Stimulated activated CD4-positive, alpha-beta T cell treated with anti-CD3 and anti-CD28 coated beads, Interleukin-15, amount 100 ng/mL, for 24 hours (primary cell): ENCODE data around the gene FRYL.

ENCODE experiments used
- DNase-seq: peaks from one replicate; pipeline ENCODE4 v3.0.0-alpha.2; 2020

The FRYL gene

DNA sequence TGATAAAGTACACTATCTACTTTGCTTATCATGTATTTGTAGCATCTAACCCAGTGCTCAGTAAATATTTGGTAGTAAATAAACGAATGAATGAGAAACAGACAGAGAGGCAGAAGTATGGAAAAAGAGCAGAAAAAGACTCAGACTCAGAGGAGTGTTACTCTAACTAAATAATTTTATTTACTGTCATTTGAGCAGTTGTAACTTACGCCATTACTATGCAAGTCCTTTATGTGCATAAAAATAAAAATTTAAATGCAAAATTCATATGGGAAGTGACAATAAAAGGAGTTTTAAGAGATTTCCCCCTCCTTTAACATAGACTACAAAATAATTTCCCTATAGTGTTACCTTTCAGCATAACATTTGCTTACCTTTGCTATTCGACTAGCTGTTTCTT lies 240.5 kb downstream of the FRYL start:
- DNase-seq = no peak

DNA sequence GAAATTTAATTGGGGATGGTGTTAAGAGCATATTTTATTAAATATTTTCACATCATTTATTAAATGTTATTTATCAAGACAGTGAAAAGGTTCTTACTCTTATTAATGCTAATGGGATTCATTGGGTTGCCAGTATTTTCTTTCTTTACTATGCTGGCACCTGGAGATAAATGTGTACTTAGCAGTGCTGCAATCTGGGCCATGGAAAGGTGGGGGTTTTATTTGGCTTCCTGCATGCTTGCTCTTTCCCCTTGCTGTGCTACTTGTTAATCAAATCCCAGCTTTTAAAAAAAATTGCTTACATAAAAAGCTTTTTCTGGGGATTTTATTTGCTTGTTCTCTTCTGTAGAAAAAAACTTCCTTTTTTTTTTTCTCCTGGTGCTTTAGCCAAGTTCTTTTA lies 241.7 kb downstream of the FRYL start:
- DNase-seq = no peak

DNA sequence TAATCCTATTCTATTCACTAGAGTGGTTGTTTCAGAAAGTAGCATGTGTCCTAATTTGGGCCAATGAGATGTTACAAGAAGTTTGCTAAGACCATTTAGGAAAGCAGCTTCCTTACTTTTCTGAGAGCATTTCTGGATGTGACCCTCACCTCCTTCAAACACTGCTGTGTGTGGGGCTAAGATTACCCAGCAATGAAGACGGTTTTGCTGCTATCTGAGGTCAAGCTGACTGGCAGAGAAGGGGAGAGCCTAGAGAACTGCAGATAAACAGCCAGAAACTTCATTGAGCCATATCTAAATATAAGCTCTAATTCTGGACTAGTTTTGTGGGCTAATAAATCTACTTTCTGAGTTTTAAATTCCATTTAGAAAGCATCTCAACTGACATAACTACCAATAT lies 253.7 kb downstream of the FRYL start:
- DNase-seq = no peak

DNA sequence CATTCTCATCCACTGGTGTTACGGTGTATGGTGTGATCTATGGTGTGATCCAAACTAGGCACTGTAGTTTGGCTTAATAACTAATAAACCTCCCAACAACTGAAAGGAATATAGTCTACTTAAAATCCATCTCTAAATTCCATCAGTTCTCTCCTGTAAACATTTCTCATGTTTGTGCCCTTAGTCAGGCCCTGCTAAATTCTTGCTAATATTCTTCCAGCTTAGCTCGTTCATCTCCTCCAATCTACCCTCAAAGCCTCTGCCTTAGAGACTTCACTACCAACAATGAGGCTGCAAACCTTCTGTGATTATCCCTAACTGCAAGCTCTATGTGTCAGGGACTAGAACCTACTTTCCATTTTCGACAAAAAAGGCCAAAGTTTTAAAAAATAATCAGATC lies 261.9 kb downstream of the FRYL start:
- no peak for DNase-seq

DNA sequence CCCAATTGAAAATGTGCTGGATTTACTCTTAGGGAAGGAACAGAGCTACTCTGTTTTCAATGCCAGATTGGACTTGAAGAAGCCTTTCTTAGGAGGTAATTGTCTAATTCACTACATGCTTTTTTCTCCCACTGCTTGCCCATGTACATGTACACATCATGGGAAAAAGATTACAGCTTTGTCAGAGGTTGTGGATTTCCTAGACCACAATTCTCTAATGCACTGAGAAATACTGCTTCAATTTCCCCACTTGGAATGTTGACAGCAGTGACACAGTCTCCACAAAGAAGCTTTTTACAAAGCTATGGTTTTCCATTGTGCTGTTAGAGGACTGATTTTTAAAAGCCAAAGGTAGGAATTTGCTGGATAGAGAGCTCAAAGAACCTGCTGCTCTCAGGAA lies 270.5 kb downstream of the FRYL start:
- DNase-seq = no peak

DNA sequence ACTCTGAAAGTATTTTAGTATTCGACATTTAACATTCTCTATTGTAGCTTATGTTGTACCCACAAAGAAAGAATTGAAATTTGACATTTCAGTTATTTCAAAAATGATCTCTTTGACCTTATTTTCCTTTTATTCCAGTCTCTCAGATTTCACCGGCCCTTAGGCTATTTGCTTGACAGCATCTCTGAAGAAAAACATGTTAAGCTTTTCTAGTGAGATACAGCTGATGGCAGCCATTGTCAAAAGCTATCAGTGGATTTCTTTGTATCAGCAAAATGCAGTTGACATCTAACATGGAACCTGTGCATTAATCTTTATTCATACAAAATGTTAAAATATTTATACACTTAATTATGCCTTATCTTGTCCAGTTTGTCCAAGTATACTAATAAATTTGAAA lies 273.4 kb downstream of the FRYL start:
- no peak for DNase-seq

DNA sequence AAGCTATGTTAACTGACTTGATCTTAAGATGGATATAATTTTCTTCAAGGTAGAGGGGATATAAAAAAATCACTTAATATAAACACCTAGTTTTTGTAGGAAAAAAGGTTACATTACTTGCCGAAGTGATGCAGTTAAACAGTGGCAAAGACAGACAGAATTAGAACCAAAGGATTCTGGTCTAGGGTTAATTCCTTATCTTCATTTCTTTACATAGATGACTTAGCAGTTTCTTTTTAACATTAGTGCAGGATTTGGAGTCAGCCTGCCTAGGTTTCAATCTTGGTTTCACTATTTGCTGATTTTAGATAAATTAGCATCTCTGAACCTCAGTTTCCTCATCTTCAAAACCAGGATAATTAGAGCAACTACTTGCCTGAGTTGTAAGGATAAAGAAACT lies 275.7 kb downstream of the FRYL start:
- DNase-seq = no peak

DNA sequence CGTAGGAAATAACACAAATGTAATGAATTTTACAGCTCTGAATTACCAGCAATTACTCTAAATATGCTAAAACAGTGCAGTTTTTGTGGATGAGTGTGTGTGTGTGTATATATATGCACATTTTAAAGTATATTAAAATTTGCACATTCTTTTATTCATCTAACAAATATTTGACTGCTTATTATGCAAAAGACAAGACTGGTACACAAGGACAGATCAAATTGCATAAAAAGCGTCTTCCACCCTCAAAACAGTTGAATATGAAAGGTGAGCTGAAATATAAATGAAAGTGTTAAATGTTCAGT lies 276.1 kb downstream of the FRYL start:
- DNase-seq = no peak

DNA sequence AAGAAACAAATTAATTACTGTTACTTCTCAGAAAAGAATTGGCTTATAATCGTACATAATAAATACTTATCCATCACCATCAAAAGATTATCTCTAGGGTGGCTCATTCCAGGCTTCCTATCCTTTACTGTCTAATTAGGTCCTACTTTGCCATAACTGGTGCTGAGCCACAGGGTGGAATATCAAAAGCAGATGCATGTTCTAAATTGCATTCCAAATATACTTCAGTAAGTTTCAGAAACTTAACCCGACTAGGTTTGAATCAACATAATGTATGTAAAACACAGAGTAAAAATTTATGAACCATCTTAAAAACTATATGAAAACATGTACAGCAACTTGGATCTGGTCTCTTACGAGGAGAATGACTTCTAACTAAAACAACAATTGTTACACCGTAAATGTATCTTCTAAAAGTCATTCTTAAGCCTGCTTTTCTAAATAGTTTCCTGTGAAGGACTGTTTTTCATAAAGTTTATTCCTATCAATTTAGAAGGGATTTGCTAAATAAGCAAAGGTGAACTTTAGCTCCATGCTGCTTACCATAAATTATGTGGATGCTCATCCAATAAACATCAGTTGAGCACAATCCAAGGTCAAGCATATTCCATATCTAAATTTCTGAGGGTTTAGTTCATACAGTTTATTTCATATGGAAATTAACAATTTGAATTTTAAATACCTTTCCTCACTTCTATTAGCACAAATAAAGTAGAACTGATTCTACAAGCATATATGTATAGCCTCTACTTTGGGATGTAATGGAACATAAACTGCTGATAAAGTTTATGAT lies 276.6 kb downstream of the FRYL start:
- DNase-seq = no peak

DNA sequence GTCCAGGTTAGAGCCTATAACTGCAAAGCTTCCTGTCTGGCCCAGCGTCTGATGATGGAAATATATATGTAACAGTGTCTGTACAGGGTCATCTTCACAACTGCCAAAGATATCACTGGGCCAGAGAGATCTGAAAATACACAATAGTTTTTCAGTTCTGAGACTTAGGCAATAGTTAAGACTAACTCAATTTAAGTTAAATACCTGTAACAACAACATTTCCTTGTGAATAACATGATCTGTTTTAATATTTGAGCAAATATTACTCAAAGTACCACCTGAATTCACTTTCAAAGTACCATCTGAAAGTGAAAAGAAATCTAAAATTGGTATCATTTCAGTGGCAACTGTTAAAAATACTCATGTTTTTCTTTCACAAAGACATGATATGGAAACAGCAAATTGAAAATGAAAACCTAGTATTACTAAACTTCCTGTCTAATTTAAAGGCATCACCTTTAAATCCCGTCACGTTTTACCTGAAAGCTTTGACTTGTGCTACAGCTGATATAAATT lies 280.5 kb downstream of the FRYL start:
- DNase-seq = no peak

DNA sequence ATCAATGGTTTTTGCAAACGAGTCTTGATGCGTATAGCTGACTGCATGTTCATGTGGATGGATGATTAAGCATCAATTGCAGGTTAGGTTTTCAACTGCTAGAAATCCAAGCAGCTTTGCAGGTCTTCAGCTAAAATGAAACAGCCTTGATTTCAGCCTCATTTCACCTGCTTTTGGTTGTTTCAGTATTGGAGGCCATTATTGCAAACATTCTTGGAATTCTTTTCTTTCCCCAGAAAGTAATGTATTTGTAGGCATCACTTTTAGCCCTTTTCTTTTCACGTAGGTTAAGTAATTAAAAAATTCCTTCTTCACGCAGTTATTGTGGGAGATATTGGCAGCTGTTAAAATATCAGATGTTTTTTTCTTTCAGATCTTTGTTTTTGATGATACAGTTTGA lies 281.2 kb downstream of the FRYL start:
- no peak for DNase-seq

DNA sequence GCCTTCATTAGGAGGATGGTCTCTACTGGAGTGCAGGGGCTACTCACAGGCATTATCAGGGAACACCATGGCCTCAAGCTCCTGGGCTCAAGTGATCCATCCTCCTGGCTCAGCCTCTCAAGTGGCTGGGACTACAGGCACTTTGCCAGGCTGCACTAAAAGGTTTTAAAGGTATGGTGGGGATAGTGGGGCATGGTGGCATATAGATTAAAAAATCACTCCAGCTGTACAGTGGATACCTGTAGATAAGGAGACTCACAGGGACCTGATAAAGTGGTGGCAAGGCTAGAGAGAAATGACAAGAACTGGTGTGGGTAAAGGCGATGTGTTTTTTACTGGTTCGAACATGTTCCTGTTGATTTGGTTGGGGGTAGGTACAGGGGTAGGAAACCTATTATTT lies 284.1 kb downstream of the FRYL start:
- no peak for DNase-seq

GRCh38 chr4:48493452-48494100 lies 286.5 kb downstream of the FRYL start:
- DNase-seq = no peak

- no peak for DNase-seq
These were observed 288.4 kb downstream of the FRYL start for GRCh38 chr4:48491514-48492176.

GRCh38 chr4:48490680-48491513 lies 289.2 kb downstream of the FRYL start:
- DNase-seq = no peak

DNA sequence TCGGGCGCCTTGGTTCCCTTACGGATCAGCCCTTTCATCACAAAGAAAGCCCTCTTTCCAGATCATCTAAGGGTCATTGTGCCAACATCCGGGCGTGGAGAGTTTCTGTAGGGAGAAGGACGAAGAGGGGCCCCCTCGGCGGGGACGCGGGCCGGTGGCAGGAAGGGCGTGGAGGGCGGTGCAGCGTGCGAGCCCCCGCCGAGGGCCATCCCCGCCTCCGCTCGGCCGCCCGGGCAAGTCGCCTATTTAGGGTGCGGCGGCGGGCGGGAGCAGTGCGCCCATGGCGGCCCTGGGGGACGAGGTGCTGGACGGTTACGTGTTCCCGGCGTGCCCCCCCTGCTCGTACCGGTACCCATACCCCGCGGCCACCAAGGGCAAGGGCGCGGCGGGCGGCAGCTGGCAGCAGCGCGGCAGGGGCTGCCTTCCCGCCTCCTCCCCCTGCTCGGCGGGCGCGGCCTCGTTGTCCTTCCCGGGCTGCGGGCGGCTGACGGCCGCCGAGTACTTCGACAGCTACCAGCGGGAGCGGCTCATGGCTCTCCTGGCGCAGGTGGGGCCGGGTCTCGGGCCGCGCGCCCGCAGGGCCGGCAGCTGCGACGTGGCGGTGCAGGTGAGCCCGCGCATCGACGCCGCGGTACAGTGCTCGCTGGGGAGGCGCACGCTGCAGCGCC lies 289.9 kb downstream of the FRYL start, which contains the start of gene ZAR1:
TSS of gene ZAR1 (plus strand) at position 241 of the 668 bp plus-strand sequence. CDS start at position 281, 40 bp downstream.
- peak; percentile 22 for DNase-seq

GRCh38 chr4:48489683-48490011 lies 290.4 kb downstream of the FRYL start:
- DNase-seq = no peak

- DNase-seq = no peak
These were observed 295.4 kb downstream of the FRYL start for GRCh38 chr4:48484494-48485168.

DNA sequence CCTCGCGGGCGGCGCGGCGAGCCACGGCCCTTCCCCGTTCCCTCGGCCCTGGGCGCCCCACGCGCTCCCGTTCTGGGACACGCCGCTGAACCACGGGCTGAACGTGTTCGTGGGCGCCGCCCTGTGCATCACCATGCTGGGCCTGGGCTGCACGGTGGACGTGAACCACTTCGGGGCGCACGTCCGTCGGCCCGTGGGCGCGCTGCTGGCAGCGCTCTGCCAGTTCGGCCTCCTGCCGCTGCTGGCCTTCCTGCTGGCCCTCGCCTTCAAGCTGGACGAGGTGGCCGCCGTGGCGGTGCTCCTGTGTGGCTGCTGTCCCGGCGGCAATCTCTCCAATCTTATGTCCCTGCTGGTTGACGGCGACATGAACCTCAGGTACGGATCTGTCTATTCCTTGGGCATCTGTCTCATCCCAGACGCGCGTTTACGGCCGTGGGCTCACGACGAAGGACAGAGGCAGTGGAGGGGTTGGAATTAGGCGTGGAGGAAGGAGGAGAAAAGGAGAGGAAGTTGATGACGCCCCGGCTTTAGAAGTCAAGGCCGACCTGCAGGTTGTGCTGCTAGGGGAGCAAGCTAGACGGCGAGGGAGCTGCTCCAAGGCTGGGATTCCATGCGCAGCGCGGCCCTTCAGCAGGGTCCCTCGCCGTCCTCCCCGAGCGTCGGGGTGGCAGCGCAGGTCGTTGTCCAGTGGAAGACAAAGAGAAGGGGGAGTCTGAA lies 296.1 kb downstream of the FRYL start:
- DNase-seq = peak; percentile 29

DNA sequence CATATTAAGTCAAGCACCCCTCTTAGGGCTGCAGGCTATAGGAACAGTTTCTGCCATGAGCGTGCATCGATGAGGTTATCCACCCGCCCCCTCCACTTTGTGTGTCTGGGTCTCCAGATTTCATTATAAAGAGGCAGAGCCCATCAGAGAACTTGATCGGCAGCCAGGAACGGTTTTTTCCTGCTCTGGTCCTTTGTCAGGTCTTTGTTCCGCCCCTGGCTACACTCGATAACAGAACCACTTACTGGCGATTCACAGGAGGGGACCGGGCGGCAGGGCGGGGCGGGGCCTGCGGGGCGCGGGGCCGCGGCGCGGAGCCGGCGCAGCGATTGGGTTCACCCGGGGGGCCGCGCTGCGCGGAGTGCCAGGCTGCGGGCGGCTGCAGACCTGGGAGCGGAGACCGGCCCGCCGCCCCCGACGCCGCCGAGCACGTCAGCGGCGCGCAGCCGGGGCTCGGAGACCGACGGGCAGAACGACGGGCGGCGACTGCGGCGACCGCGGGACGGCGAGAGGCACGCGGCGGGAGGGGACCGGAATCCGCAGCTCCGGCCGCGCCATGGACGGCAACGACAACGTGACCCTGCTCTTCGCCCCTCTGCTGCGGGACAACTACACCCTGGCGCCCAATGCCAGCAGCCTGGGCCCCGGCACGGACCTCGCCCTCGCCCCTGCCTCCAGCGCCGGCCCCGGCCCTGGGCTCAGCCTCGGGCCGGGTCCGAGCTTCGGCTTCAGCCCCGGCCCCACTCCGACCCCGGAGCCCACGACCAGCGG lies 296.9 kb downstream of the FRYL start, which contains the start of gene SLC10A4:
TSS of gene SLC10A4 (plus strand) at position 338 of the 771 bp plus-strand sequence. CDS start at position 557, 219 bp downstream.
- DNase-seq = peak; percentile 32
